Measurements from ENCODE around the gene STPG4.

Gene STPG4

GRCh38 chr2:47086054-47086471 lies 69.0 kb downstream of the STPG4 start:
- DNase-seq, result no peak

- no peak for DNase-seq
Observed at GRCh38 chr2:47083886-47084687, 71.0 kb downstream of the STPG4 start.

GRCh38 chr2:47083485-47083884 lies 71.6 kb downstream of the STPG4 start:
- no peak for DNase-seq

GRCh38 chr2:47083005-47083404 lies 72.1 kb downstream of the STPG4 start:
- DNase-seq, result no peak

GRCh38 chr2:47080888-47081301 lies 74.2 kb downstream of the STPG4 start:
- DNase-seq, result no peak

- no peak for DNase-seq
Observed at GRCh38 chr2:47079515-47080412, 75.3 kb downstream of the STPG4 start.

- DNase-seq, result no peak
Observed at GRCh38 chr2:47078541-47079482, 76.3 kb downstream of the STPG4 start.

- DNase-seq, result no peak
Observed at GRCh38 chr2:47077442-47078117, 77.5 kb downstream of the STPG4 start.

GRCh38 chr2:47076586-47077441 lies 78.3 kb downstream of the STPG4 start:
- DNase-seq, result no peak

- DNase-seq, result no peak
Observed at GRCh38 chr2:47076126-47076506, 79.0 kb downstream of the STPG4 start.

- DNase-seq, result no peak
Observed at GRCh38 chr2:47075361-47076125, 79.6 kb downstream of the STPG4 start.

- DNase-seq, result no peak
Observed at GRCh38 chr2:47074691-47075090, 80.4 kb downstream of the STPG4 start.

GRCh38 chr2:47073641-47074040 lies 81.5 kb downstream of the STPG4 start:
- no peak for DNase-seq

- no peak for DNase-seq
Observed at GRCh38 chr2:47073217-47073616, 81.9 kb downstream of the STPG4 start.

GRCh38 chr2:47072728-47073191 lies 82.3 kb downstream of the STPG4 start:
- DNase-seq, result no peak

- no peak for DNase-seq
Observed at GRCh38 chr2:47072018-47072691, 83.0 kb downstream of the STPG4 start.

GRCh38 chr2:47070920-47071824 lies 83.9 kb downstream of the STPG4 start:
- DNase-seq, result peak; percentile 56 to 66

- DNase-seq, result no peak
Observed at GRCh38 chr2:47070155-47070919, 84.8 kb downstream of the STPG4 start.

Measured in activated CD4-positive, alpha-beta T cell treated with anti-CD3 and anti-CD28 coated beads, Interleukin-2, amount 50 U/mL, for 48 hours (primary cell).